ENCODE data around the gene COPS4.
"Not testable (repeated sequence)": the region's sequence is repeated elsewhere in the genome, so short reads cannot be mapped to it uniquely, and the experiment has no call there.

- TF ChIP-seq POLR2AphosphoS5 (IDR thresholded peaks at IDR 0.05; ENCODE audit: low read depth, low read length); CBX5 (IDR thresholded peaks at IDR 0.05; ENCODE audit: low read depth, low read length); EZH2 (IDR thresholded peaks at IDR 0.05; ENCODE audit: low read depth, low read length, severe bottlenecking); TBP (IDR thresholded peaks at IDR 0.05; ENCODE audit: low read depth, low read length); CTCF (IDR thresholded peaks at IDR 0.05; ENCODE audit: control extremely low read depth in 1 of 3, insufficient read depth in 1 of 3, low read depth in 1 of 3, low read length in 3 of 3); JUND (IDR thresholded peaks at IDR 0.05; ENCODE audit: low read length); MAFK (IDR thresholded peaks at IDR 0.05; ENCODE audit: low read depth, low read length); SIRT6 (IDR thresholded peaks at IDR 0.05; ENCODE audit: low read length): not testable (repeated sequence)
Measured at GRCh38 chr4:83023599-83023998, 11.4 kb upstream of the COPS4 start.
